ENCODE data around the gene APBA1. TPM values are rescaled to one million over a fixed set of nuclear protein-coding genes. Genes with fewer than 3 reads are reported as not detected.

Gene APBA1
- total and polyA plus RNA-seq, 5 donors from 2014 or later: 0.20 TPM; not detected in 4

- Mint-ChIP-seq H3K27ac (no peak overlapping the region), H3K27me3 (peaks cover 15% of the 10 kb centered on the region), H3K4me1 (no peaks in the 10 kb centered on the region), H3K9me3 (peaks cover 0 to under 1% (median 0%) of the 10 kb centered on the region in 7 donors), H3K36me3 (no peaks in the 10 kb centered on the region), H3K4me3 (no peak overlapping the region)
- ATAC-seq (ENCODE audit: low read depth in 2 of 2) (no peak), DNase-seq (no peak)
- H3K27me3 ChIP-seq (ENCODE audit: control insufficient read depth, insufficient read depth, low read length): peaks cover 1% of the 10 kb centered on the region
- no peak overlapping the region for H3K27ac ChIP-seq (ENCODE audit: insufficient read depth, low read length, poor library complexity, severe bottlenecking)
- no peaks in the 10 kb centered on the region for H3K9me3 ChIP-seq (ENCODE audit: control insufficient read depth in 2 of 2, low read length in 2 of 2)
- H3K4me3 ChIP-seq (ENCODE audit: low read depth, low read length): no peak overlapping the region
- H3K36me3 ChIP-seq (ENCODE audit: control insufficient read depth, insufficient read depth, low read length): no peaks in the 10 kb centered on the region
- H3K4me1 ChIP-seq (ENCODE audit: control insufficient read depth, insufficient read depth, low read length, poor library complexity, severe bottlenecking): no peaks in the 10 kb centered on the region
Observed at GRCh38 chr9:69580582-69581214, 91.5 kb downstream of the APBA1 start.

DNA sequence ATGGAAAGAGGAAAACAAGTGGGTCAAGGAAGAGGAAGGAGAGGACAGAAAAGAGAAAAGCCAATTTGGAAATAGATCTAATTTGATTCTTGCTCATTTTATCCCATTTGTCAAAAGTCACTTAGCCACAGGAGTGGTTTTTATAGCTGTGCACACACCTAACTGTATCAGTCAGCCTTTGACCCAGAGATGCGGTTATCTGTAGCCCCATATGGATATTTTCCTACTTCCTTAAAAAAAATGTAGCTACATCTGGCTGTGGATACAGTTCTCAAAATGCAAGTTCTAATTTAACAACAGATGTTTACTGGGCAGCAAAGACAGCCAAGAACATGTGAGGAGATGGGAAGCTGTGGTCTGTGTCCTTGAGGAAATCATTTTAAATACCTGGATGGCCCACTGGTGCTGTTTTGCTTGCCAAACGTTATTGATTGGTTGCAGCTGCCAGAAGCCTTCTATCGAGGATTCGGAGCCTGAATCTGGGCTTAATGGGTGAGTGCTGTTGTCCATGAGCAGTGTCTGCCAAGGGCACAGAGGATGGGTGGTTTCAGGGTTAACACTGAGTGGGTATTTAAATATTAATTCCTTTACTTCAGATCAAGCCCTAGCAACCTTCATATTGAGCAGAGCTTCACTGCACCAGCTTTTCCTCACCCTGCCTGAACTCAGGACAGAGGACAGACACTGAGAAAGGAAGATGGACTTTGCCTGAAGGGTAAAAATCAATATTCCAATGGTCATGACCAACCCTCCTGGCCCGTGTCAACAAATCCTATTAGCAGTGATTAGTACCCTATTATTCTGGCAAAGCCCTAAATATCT lies 92.2 kb downstream of the APBA1 start:
- DNase-seq (no peak), ATAC-seq (ENCODE audit: low read depth in 2 of 2) (no peak)
- Mint-ChIP-seq H3K27me3 (peaks cover 15% of the 10 kb centered on the region), H3K27ac (no peak overlapping the region), H3K36me3 (no peaks in the 10 kb centered on the region), H3K9me3 (peaks cover 0 to 2% (median 0%) of the 10 kb centered on the region in 7 donors), H3K4me1 (no peaks in the 10 kb centered on the region), H3K4me3 (no peak overlapping the region)
- Histone ChIP-seq H3K36me3 (ENCODE audit: control insufficient read depth, insufficient read depth, low read length) (no peaks in the 10 kb centered on the region), H3K4me1 (ENCODE audit: control insufficient read depth, insufficient read depth, low read length, poor library complexity, severe bottlenecking) (no peaks in the 10 kb centered on the region), H3K27me3 (ENCODE audit: control insufficient read depth, insufficient read depth, low read length) (peaks cover 1% of the 10 kb centered on the region), H3K27ac (ENCODE audit: insufficient read depth, low read length, poor library complexity, severe bottlenecking) (no peak overlapping the region), H3K4me3 (ENCODE audit: low read depth, low read length) (no peak overlapping the region), H3K9me3 (ENCODE audit: control insufficient read depth in 2 of 2, low read length in 2 of 2) (no peaks in the 10 kb centered on the region)

DNA sequence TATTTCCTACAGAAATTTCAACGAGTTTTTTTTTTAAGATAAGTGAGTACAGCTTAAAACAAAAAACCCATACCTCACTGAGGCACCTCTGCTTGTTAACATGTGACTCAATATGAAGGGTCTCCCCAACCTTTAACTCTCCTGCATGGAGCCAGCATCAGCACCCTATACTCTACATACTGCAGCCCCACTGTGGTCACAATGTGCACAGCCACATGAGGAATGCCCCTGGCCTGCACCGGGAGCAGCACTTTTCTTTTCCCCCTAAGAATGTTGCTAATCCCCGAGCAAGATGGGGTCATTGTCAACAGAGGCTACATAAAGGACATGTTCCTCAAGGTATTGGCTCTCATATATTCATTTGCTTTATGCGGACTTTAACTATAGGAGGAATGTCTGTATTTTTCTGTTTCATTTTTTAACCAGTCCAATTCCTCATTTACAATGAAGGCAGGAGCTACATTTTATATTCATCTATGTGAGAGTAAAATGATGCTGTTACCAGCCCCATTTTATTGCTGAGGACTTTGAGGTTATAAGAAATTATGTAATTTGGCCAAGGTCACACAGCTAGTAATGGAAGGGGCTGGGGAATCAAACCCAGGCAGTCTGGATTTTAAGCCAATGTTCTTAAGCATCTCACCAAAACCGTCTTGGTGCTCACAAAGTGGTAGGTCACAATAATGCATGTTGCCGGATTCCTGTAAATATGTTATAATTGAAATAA lies 93.0 kb downstream of the APBA1 start:
- H3K4me3 ChIP-seq (ENCODE audit: low read depth, low read length): no peak overlapping the region

DNA sequence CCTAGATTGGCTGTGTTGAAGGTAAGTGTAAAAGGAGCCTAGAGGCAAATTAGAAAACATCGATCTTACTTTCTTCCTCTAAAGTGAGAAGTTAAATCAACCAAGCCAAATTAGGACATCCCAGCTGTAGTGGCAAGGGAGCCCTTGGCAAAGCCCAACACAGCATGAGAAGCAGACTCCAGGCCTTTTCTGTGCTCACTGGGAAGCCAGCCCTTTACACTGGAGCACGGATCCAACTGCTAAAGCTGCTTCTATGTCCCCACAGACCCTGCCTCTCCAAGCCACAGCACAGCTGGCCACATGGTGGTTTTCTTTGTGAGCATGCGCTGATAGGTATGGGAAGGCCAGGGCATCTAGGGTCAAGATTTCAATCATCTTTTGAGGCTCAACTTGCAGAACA lies 94.1 kb downstream of the APBA1 start:
- Mint-ChIP-seq H3K4me1 (no peaks in the 10 kb centered on the region), H3K27ac (no peak overlapping the region), H3K4me3 (no peak overlapping the region), H3K9me3 (peaks cover 0 to 2% (median 0%) of the 10 kb centered on the region in 7 donors), H3K36me3 (no peaks in the 10 kb centered on the region), H3K27me3 (peaks cover 9% of the 10 kb centered on the region)
- H3K4me1 ChIP-seq (ENCODE audit: control insufficient read depth, insufficient read depth, low read length, poor library complexity, severe bottlenecking): no peaks in the 10 kb centered on the region
- no peaks in the 10 kb centered on the region for H3K9me3 ChIP-seq (ENCODE audit: control insufficient read depth in 2 of 2, low read length in 2 of 2)
- peaks cover 1% of the 10 kb centered on the region for H3K27me3 ChIP-seq (ENCODE audit: control insufficient read depth, insufficient read depth, low read length)
- DNase-seq (no peak), ATAC-seq (ENCODE audit: low read depth in 2 of 2) (no peak)
- no peak overlapping the region for H3K27ac ChIP-seq (ENCODE audit: insufficient read depth, low read length, poor library complexity, severe bottlenecking)
- no peak overlapping the region for H3K4me3 ChIP-seq (ENCODE audit: low read depth, low read length)
- H3K36me3 ChIP-seq (ENCODE audit: control insufficient read depth, insufficient read depth, low read length): no peaks in the 10 kb centered on the region

More for the DNA sequence above, 93.0 kb downstream of the APBA1 start:
- no peaks in the 10 kb centered on the region for H3K36me3 ChIP-seq (ENCODE audit: control insufficient read depth, insufficient read depth, low read length)
- H3K9me3 Mint-ChIP-seq: peaks cover 0 to 2% (median 0%) of the 10 kb centered on the region in 7 donors
- peaks cover 1% of the 10 kb centered on the region for H3K27me3 ChIP-seq (ENCODE audit: control insufficient read depth, insufficient read depth, low read length)
- no peaks in the 10 kb centered on the region for H3K4me1 Mint-ChIP-seq
- ATAC-seq (ENCODE audit: low read depth in 2 of 2) (no peak), DNase-seq (no peak)
- no peak overlapping the region for H3K4me3 Mint-ChIP-seq
- no peaks in the 10 kb centered on the region for H3K9me3 ChIP-seq (ENCODE audit: control insufficient read depth in 2 of 2, low read length in 2 of 2)
- peaks cover 13% of the 10 kb centered on the region for H3K27me3 Mint-ChIP-seq
- H3K27ac ChIP-seq (ENCODE audit: insufficient read depth, low read length, poor library complexity, severe bottlenecking): no peak overlapping the region
- no peak overlapping the region for H3K27ac Mint-ChIP-seq
- H3K36me3 Mint-ChIP-seq: no peaks in the 10 kb centered on the region
- H3K4me1 ChIP-seq (ENCODE audit: control insufficient read depth, insufficient read depth, low read length, poor library complexity, severe bottlenecking): no peaks in the 10 kb centered on the region

- Mint-ChIP-seq H3K27me3 (peaks cover 9% of the 10 kb centered on the region), H3K4me1 (no peaks in the 10 kb centered on the region), H3K4me3 (no peak overlapping the region), H3K9me3 (peaks cover 0 to 2% (median 0%) of the 10 kb centered on the region in 7 donors), H3K27ac (no peak overlapping the region), H3K36me3 (no peaks in the 10 kb centered on the region)
- no peak for DNase-seq
- H3K27me3 ChIP-seq (ENCODE audit: control insufficient read depth, insufficient read depth, low read length): peaks cover 1% of the 10 kb centered on the region
- H3K4me1 ChIP-seq (ENCODE audit: control insufficient read depth, insufficient read depth, low read length, poor library complexity, severe bottlenecking): no peaks in the 10 kb centered on the region
- H3K9me3 ChIP-seq (ENCODE audit: control insufficient read depth in 2 of 2, low read length in 2 of 2): no peaks in the 10 kb centered on the region
- no peak for ATAC-seq (ENCODE audit: low read depth in 2 of 2)
- H3K27ac ChIP-seq (ENCODE audit: insufficient read depth, low read length, poor library complexity, severe bottlenecking): no peak overlapping the region
- H3K4me3 ChIP-seq (ENCODE audit: low read depth, low read length): no peak overlapping the region
- H3K36me3 ChIP-seq (ENCODE audit: control insufficient read depth, insufficient read depth, low read length): no peaks in the 10 kb centered on the region
Observed at GRCh38 chr9:69577123-69577522, 95.0 kb downstream of the APBA1 start.

DNA sequence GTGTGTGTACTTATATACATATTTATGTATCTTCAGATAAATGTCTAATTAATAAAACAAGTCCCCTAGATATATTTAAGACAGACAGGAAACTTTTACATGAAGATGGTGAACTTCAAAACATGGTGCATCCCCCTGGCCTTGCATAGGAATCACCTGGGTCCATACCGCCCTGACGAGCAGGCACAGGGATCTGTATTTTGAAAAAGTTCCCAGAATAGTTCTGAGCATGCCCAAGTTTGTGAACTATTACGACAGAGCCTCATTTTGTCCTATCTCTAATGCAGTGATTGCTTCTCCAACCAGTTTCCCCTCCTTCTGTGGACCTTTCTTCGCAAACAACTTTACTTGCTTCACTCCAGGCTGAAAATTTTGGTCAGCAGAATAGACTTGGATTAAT lies 98.1 kb downstream of the APBA1 start:
- H3K27ac ChIP-seq (ENCODE audit: insufficient read depth, low read length, poor library complexity, severe bottlenecking): no peak overlapping the region
- H3K27me3 Mint-ChIP-seq: peaks cover 9% of the 10 kb centered on the region

GRCh38 chr9:69573651-69574050 lies 98.5 kb downstream of the APBA1 start:
- Mint-ChIP-seq H3K9me3 (peaks cover 0 to 2% (median 0%) of the 10 kb centered on the region in 7 donors), H3K27me3 (peaks cover 9% of the 10 kb centered on the region), H3K4me1 (no peaks in the 10 kb centered on the region), H3K36me3 (no peaks in the 10 kb centered on the region), H3K27ac (no peak overlapping the region), H3K4me3 (no peak overlapping the region)
- ATAC-seq (ENCODE audit: low read depth in 2 of 2) (no peak), DNase-seq (no peak)
- Histone ChIP-seq H3K27me3 (ENCODE audit: control insufficient read depth, insufficient read depth, low read length) (peaks cover 1% of the 10 kb centered on the region), H3K9me3 (ENCODE audit: control insufficient read depth in 2 of 2, low read length in 2 of 2) (no peaks in the 10 kb centered on the region), H3K4me3 (ENCODE audit: low read depth, low read length) (no peak overlapping the region), H3K4me1 (ENCODE audit: control insufficient read depth, insufficient read depth, low read length, poor library complexity, severe bottlenecking) (no peaks in the 10 kb centered on the region), H3K36me3 (ENCODE audit: control insufficient read depth, insufficient read depth, low read length) (no peaks in the 10 kb centered on the region), H3K27ac (ENCODE audit: insufficient read depth, low read length, poor library complexity, severe bottlenecking) (no peak overlapping the region)

More for the DNA sequence above, 98.1 kb downstream of the APBA1 start:
- H3K4me1 ChIP-seq (ENCODE audit: control insufficient read depth, insufficient read depth, low read length, poor library complexity, severe bottlenecking): no peaks in the 10 kb centered on the region
- Mint-ChIP-seq H3K27ac (no peak overlapping the region), H3K4me3 (no peak overlapping the region), H3K9me3 (peaks cover 0 to 2% (median 0%) of the 10 kb centered on the region in 7 donors), H3K4me1 (no peaks in the 10 kb centered on the region), H3K36me3 (no peaks in the 10 kb centered on the region)
- no peaks in the 10 kb centered on the region for H3K9me3 ChIP-seq (ENCODE audit: control insufficient read depth in 2 of 2, low read length in 2 of 2)
- no peak for ATAC-seq (ENCODE audit: low read depth in 2 of 2)
- DNase-seq: no peak
- no peaks in the 10 kb centered on the region for H3K36me3 ChIP-seq (ENCODE audit: control insufficient read depth, insufficient read depth, low read length)
- peaks cover 1% of the 10 kb centered on the region for H3K27me3 ChIP-seq (ENCODE audit: control insufficient read depth, insufficient read depth, low read length)
- no peak overlapping the region for H3K4me3 ChIP-seq (ENCODE audit: low read depth, low read length)

All from CD4-positive, CD25-positive, alpha-beta regulatory T cell (primary cell).